Gastroesophageal sphincter (tissue), 3 donors: Measurements from ENCODE around the gene CAPN10.

Experiments used
- EP300 ChIP-seq: sonication (generic); formaldehyde crosslinking; IDR thresholded peaks from one replicate; pipeline ENCODE4 v1.6.1; 2017; ENCODE audit warnings: antibody characterized with exemption, mild to moderate bottlenecking
- TF ChIP-seq, protein P1 (sequence below), 4 experiments: fragments of 200-600 bp in 2 of 4; fragments of 450-650 bp in 2 of 4; sonication (generic) in 1 of 4; IDR thresholded peaks; one replicate each; pipeline ENCODE4 v1.5.1; 2017 to 2019; ENCODE audit warnings: antibody characterized with exemption in 4 of 4, mild to moderate bottlenecking in 2 of 4, moderate library complexity in 2 of 4

DNA sequence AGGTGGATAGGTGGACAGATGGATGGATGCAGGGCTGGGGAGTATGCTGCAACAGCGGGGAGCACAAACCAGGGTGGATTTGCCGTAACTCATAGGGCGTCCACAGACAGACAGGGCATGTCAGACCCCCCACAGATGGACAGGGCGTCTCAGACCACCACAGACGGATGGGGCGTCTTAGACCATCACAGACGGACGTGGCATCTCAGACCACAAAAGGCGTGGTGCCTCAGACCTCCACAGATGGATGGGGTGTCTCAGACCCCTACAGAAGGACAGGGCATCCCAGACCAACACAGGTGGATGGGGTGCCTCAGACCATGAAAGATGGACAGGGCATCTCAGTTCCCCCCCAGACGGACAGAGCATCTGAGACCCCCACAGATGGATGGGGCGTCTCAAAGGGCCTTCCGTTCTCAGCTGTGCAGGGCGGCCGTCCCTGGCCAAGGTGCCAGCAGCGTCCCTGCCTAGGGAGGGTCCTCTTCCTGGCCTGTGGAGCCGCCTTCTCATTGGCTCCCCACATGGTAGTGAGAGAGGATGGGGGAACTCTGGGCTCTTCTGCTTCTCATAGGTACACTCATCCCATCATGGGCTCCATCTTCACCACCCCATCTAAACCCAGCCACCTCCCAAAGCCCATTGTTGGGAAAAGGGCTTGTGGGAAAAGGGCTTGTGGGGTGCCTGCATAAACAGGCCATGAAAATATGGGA lies 30.8 kb upstream of the CAPN10 start:
- TF ChIP-seq, protein P1, sequence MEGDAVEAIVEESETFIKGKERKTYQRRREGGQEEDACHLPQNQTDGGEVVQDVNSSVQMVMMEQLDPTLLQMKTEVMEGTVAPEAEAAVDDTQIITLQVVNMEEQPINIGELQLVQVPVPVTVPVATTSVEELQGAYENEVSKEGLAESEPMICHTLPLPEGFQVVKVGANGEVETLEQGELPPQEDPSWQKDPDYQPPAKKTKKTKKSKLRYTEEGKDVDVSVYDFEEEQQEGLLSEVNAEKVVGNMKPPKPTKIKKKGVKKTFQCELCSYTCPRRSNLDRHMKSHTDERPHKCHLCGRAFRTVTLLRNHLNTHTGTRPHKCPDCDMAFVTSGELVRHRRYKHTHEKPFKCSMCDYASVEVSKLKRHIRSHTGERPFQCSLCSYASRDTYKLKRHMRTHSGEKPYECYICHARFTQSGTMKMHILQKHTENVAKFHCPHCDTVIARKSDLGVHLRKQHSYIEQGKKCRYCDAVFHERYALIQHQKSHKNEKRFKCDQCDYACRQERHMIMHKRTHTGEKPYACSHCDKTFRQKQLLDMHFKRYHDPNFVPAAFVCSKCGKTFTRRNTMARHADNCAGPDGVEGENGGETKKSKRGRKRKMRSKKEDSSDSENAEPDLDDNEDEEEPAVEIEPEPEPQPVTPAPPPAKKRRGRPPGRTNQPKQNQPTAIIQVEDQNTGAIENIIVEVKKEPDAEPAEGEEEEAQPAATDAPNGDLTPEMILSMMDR (IDR thresholded peaks at IDR 0.05) = no peak
- no peak for TF ChIP-seq EP300
